Natural killer cell treated with Interleukin-12 subunit alpha and Interleukin-12 subunit beta and Interleukin-15 and Interleukin-18, amount 100 ng/mL, for 72 hours (primary cell): ENCODE data around the gene CTBP2. TPM values are rescaled to one million over a fixed set of nuclear protein-coding genes. Genes with fewer than 3 reads are reported as not detected.
A peak's percentile ranks its signal among the peaks of the same experiment; 100 is the strongest.

Source experiments
- ATAC-seq, 2 donors: fragments of 150-1000 bp; cut with Tn5 transposase in 1 of 2; sonication (Bioruptor Pico), chemical (Tn5 transposase) in 1 of 2; 2 replicates each; pipeline ENCODE4 v1.10.0; 2021
- DNase-seq: peaks from one replicate; pipeline ENCODE4 v3.0.0; 2022; ENCODE audit warnings: low spot score
- H3K27ac Mint-ChIP-seq, 2 donors: 1 replicate in 1 of 2; 2 replicates in 1 of 2; pipeline ENCODE4 v1.8.0; 2022; ENCODE audit warnings: mixed read lengths in 2 of 2, mild to moderate bottlenecking in 1 of 2, moderate library complexity in 1 of 2
- H3K27me3 Mint-ChIP-seq, 2 donors: 1 replicate in 1 of 2; 2 replicates in 1 of 2; pipeline ENCODE4 v1.8.0; 2022; ENCODE audit warnings: mixed read lengths in 2 of 2
- H3K36me3 Mint-ChIP-seq: one replicate; pipeline ENCODE4 v1.8.0; 2022; ENCODE audit warnings: mixed read lengths
- H3K4me1 Mint-ChIP-seq, 2 donors: 1 replicate in 1 of 2; 2 replicates in 1 of 2; pipeline ENCODE4 v1.8.0; 2022; ENCODE audit warnings: low read depth in 2 of 2, mixed read lengths in 2 of 2, mild to moderate bottlenecking in 1 of 2
- H3K4me3 Mint-ChIP-seq: one replicate; pipeline ENCODE4 v1.8.0; 2022; ENCODE audit warnings: mixed read lengths
- H3K9me3 Mint-ChIP-seq: 2 replicates; pipeline ENCODE4 v1.8.0; 2022; ENCODE audit warnings: mixed read lengths
- total RNA-seq, 2 donors: library from RNA; stranded (reverse); gene quantifications; one replicate each; pipeline ENCODE4 v1.2.3, GENCODE V29; 2022

Gene CTBP2
- total RNA-seq, 2 donors from 2014 or later = 61.3 to 76.4 TPM

DNA sequence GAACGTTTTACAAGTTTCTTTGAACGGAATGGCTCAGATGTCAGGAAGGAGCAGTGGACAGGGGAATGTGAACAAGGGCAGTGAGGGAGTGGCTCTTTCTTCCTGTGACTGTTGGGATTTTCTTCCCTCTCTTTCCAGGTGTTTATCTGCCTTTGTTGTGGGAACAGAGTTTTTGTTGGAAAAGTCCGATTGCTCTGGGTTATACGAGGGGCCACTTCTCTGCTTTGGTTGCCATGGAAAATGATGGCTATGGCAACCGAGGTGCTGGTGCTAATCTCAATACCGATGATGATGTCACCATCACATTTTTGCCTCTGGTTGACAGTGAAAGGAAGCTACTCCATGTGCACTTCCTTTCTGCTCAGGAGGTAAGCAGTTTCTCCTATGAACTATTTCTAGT, 177.0 kb downstream of the CTBP2 start:
- Mint-ChIP-seq H3K27ac (peak overlapping the region; percentile 32 to 51), H3K36me3 (peaks cover 31% of the 10 kb centered on the region)

GRCh38 chr10:124978376-124978725, 182.0 kb downstream of the CTBP2 start:
- DNase-seq (no peak), ATAC-seq (no peak)
- H3K36me3 Mint-ChIP-seq = peaks cover 12% of the 10 kb centered on the region
- peak overlapping the region in 1 of 2 donors; percentile 5 for H3K27ac Mint-ChIP-seq
- peaks cover 41 to 49% of the 10 kb centered on the region in 2 donors for H3K4me1 Mint-ChIP-seq
- H3K4me3 Mint-ChIP-seq = no peak overlapping the region
- no peaks in the 10 kb centered on the region for H3K9me3 Mint-ChIP-seq
- H3K27me3 Mint-ChIP-seq = no peaks in the 10 kb centered on the region

More for the DNA sequence above, 177.0 kb downstream of the CTBP2 start:
- Mint-ChIP-seq H3K27me3 (no peaks in the 10 kb centered on the region), H3K9me3 (no peaks in the 10 kb centered on the region), H3K4me3 (no peak overlapping the region), H3K4me1 (peaks cover 22 to 35% of the 10 kb centered on the region in 2 donors)
- DNase-seq = no peak
- ATAC-seq = no peak

- Mint-ChIP-seq H3K27ac (peak overlapping the region in 1 of 2 donors; percentile 5), H3K4me3 (peak overlapping the region; percentile 5), H3K36me3 (peaks cover 7% of the 10 kb centered on the region), H3K9me3 (no peaks in the 10 kb centered on the region), H3K4me1 (peaks cover 36 to 43% of the 10 kb centered on the region in 2 donors), H3K27me3 (no peaks in the 10 kb centered on the region)
- no peak for DNase-seq
- ATAC-seq = no peak
Observed at GRCh38 chr10:124977648-124978375, 182.6 kb downstream of the CTBP2 start.

- H3K4me1 Mint-ChIP-seq = peaks cover 33 to 40% of the 10 kb centered on the region in 2 donors
- H3K27me3 Mint-ChIP-seq = no peaks in the 10 kb centered on the region
- no peak for ATAC-seq
Observed at GRCh38 chr10:124977161-124977560, 183.2 kb downstream of the CTBP2 start.

GRCh38 chr10:124975977-124976514, 184.3 kb downstream of the CTBP2 start:
- H3K27ac Mint-ChIP-seq = peak overlapping the region; percentile 8 to 72
- peaks cover 33 to 42% of the 10 kb centered on the region in 2 donors for H3K4me1 Mint-ChIP-seq
- H3K9me3 Mint-ChIP-seq = no peaks in the 10 kb centered on the region

More at GRCh38 chr10:124977161-124977560, 183.2 kb downstream of the CTBP2 start:
- no peak for DNase-seq
- H3K4me3 Mint-ChIP-seq = peak overlapping the region; percentile 40
- H3K9me3 Mint-ChIP-seq = no peaks in the 10 kb centered on the region
- peaks cover 8% of the 10 kb centered on the region for H3K36me3 Mint-ChIP-seq
- H3K27ac Mint-ChIP-seq = peak overlapping the region in 1 of 2 donors; percentile 72

GRCh38 chr10:124974131-124974530, 186.2 kb downstream of the CTBP2 start:
- ATAC-seq (no peak), DNase-seq (no peak)
- H3K36me3 Mint-ChIP-seq = peaks cover 4% of the 10 kb centered on the region
- no peaks in the 10 kb centered on the region for H3K9me3 Mint-ChIP-seq
- H3K27ac Mint-ChIP-seq = no peak overlapping the region
- H3K4me3 Mint-ChIP-seq = no peak overlapping the region
- H3K4me1 Mint-ChIP-seq = peaks cover 30 to 35% of the 10 kb centered on the region in 2 donors
- no peaks in the 10 kb centered on the region for H3K27me3 Mint-ChIP-seq

More at GRCh38 chr10:124975977-124976514, 184.3 kb downstream of the CTBP2 start:
- no peak for DNase-seq
- ATAC-seq = peak; percentile 93 to 99
- H3K36me3 Mint-ChIP-seq = peaks cover 4% of the 10 kb centered on the region
- H3K27me3 Mint-ChIP-seq = no peaks in the 10 kb centered on the region
- H3K4me3 Mint-ChIP-seq = peak overlapping the region; percentile 40

GRCh38 chr10:124972637-124973036, 187.7 kb downstream of the CTBP2 start:
- ATAC-seq = no peak
- Mint-ChIP-seq H3K9me3 (no peaks in the 10 kb centered on the region), H3K27me3 (no peaks in the 10 kb centered on the region), H3K36me3 (peaks cover 4% of the 10 kb centered on the region), H3K27ac (no peak overlapping the region), H3K4me1 (peaks cover 26 to 31% of the 10 kb centered on the region in 2 donors), H3K4me3 (no peak overlapping the region)
- DNase-seq = no peak

GRCh38 chr10:124971276-124971675, 189.1 kb downstream of the CTBP2 start:
- H3K4me3 Mint-ChIP-seq = no peak overlapping the region
- peaks cover 12% of the 10 kb centered on the region for H3K36me3 Mint-ChIP-seq
- no peaks in the 10 kb centered on the region for H3K9me3 Mint-ChIP-seq
- H3K27me3 Mint-ChIP-seq = no peaks in the 10 kb centered on the region
- H3K27ac Mint-ChIP-seq = no peak overlapping the region
- DNase-seq (no peak), ATAC-seq (no peak)
- peaks cover 21 to 25% of the 10 kb centered on the region in 2 donors for H3K4me1 Mint-ChIP-seq

DNA sequence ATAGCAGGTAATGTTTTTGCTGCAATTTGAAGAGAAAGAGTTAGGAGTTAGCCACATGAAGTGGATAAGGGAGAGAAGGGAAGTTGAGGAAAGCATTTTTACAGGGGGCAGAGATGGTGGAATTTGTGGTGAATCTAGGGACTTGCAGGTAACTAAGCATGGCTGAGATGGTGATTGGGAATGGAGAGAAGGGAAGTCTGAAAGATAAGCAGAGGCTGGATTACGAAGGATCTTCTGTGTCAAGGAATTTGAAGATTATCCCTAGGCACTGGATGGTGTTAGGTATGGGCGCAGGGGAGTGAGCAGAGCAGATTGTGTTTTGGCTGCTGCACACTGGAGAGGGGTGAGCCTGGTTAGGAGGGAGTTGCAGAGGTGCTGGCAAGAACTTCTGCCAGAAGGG, 193.1 kb downstream of the CTBP2 start:
- Mint-ChIP-seq H3K27me3 (no peaks in the 10 kb centered on the region), H3K27ac (peak overlapping the region in 1 of 2 donors; percentile 10), H3K36me3 (peaks cover 8% of the 10 kb centered on the region), H3K4me3 (no peak overlapping the region), H3K4me1 (peaks cover 17 to 18% of the 10 kb centered on the region in 2 donors), H3K9me3 (no peaks in the 10 kb centered on the region)
- ATAC-seq (no peak), DNase-seq (no peak)

DNA sequence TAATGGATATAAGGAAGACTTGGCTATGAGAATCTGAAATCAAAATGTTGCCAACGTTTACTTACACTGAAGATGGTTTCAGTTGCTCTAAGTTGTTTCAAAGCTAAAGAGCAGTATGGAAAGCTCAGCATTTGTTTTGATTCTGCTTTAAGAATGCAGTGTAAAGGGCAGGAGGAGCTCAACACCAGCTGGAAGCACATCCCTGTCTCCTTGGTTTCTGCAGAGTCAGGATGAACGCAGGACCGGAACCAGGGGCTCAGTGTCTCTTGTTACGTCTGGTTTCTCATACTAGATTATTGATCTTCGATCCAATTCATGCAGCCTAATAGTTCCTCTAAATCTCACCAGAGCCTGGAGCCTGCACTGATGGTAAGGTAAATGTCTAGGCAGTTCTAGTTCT, 194.4 kb downstream of the CTBP2 start:
- Mint-ChIP-seq H3K36me3 (peaks cover 8% of the 10 kb centered on the region), H3K4me3 (no peak overlapping the region), H3K9me3 (no peaks in the 10 kb centered on the region), H3K27ac (no peak overlapping the region), H3K4me1 (peaks cover 16 to 18% of the 10 kb centered on the region in 2 donors), H3K27me3 (no peaks in the 10 kb centered on the region)
- DNase-seq (no peak), ATAC-seq (no peak)

GRCh38 chr10:124963866-124964720, 196.3 kb downstream of the CTBP2 start:
- Mint-ChIP-seq H3K27ac (no peak overlapping the region), H3K4me3 (no peak overlapping the region), H3K9me3 (no peaks in the 10 kb centered on the region), H3K27me3 (no peaks in the 10 kb centered on the region), H3K4me1 (peaks cover 22 to 25% of the 10 kb centered on the region in 2 donors), H3K36me3 (peaks cover 8% of the 10 kb centered on the region)
- ATAC-seq (no peak), DNase-seq (no peak)

DNA sequence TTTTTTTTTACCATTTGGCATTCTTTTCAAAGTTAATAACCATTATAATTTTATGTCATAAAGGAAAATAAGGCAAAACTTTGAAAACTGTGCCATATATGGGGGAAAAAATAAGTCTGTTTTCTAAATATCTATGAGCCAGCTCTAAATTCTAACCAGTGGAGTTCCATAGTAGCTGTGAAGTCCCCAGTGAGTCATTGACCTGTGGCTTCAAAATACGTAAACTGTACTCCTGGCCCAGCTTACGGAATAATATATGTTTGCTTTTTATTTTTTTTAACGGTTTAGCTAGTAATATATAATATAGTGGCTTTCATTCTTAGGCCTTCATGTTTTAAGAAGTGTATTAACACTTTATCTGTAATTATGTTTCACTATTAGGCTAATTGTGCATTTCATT, 197.9 kb downstream of the CTBP2 start:
- Mint-ChIP-seq H3K36me3 (peaks cover 7% of the 10 kb centered on the region), H3K9me3 (no peaks in the 10 kb centered on the region), H3K4me3 (no peak overlapping the region), H3K27me3 (no peaks in the 10 kb centered on the region), H3K27ac (no peak overlapping the region), H3K4me1 (peaks cover 19 to 22% of the 10 kb centered on the region in 2 donors)
- ATAC-seq = no peak
- DNase-seq = no peak

DNA sequence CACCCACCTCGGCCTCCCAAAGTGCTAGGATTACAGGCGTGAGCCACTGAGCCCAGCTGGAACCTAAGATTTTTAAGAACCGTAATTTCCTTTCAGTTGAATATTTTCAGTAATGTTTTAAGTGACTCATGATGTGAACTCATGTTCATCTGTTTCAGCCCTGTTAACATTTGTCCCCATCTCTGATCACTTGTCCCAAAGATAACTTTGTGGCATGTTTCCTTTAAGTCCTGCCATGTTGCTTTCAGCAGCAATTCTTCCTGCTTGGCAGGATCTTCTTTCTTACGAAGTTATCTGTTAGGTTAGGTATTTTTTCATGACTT, 199.2 kb downstream of the CTBP2 start:
- Mint-ChIP-seq H3K27me3 (no peaks in the 10 kb centered on the region), H3K36me3 (no peaks in the 10 kb centered on the region), H3K4me1 (peaks cover 14 to 16% of the 10 kb centered on the region in 2 donors), H3K9me3 (no peaks in the 10 kb centered on the region), H3K4me3 (no peak overlapping the region), H3K27ac (no peak overlapping the region)
- DNase-seq = no peak
- no peak for ATAC-seq

DNA sequence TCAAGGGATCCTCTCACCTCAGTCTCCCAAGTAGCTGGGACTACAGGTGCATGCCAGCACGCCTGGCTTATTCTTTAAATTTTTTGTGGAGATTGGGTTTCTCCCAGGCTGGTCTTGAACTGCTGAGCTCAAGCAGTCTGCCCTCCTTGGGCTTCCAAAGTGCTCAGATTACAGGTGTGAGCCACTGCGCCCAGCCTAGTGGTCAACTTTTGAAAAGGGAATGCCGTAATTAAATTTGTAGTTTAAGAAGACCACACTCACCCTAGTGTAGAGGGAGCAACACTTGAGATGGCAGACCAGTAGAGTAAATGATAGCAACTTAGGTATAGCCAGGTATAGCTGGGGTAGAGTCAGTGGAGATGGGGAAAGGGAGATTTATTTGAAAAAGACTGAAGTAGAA, 200.8 kb downstream of the CTBP2 start:
- no peaks in the 10 kb centered on the region for H3K9me3 Mint-ChIP-seq
- no peak for DNase-seq
- no peaks in the 10 kb centered on the region for H3K27me3 Mint-ChIP-seq
- no peaks in the 10 kb centered on the region for H3K36me3 Mint-ChIP-seq
- H3K4me1 Mint-ChIP-seq = peaks cover 11 to 20% of the 10 kb centered on the region in 2 donors
- H3K27ac Mint-ChIP-seq = no peak overlapping the region
- no peak overlapping the region for H3K4me3 Mint-ChIP-seq
- no peak for ATAC-seq
